Transverse colon (tissue), 4 donors: ENCODE results near the gene CD320. TPM values are rescaled to one million over a fixed set of nuclear protein-coding genes. Genes with fewer than 3 reads are reported as not detected.

Experiments used
- DNase-seq: peaks from one replicate; pipeline ENCODE4 v3.0.0-alpha.2; 2019
- H3K27ac ChIP-seq, 4 donors: fragments of 200-600 bp; sonication (generic); 2 replicates each; pipeline ENCODE4 v1.5.1; 2016 to 2018; ENCODE audit warnings: inconsistent platforms in 4 of 4
- H3K27me3 ChIP-seq: fragments of 200-600 bp; sonication (generic); 2 replicates; pipeline ENCODE4 v1.5.1; 2017; ENCODE audit warnings: inconsistent platforms
- H3K36me3 ChIP-seq, 4 donors: fragments of 200-600 bp; sonication (generic); 2 replicates each; pipeline ENCODE4 v1.5.1; 2017 to 2019; ENCODE audit warnings: inconsistent platforms in 4 of 4
- H3K4me1 ChIP-seq, 4 donors: fragments of 200-600 bp; sonication (generic); 2 replicates each; pipeline ENCODE4 v1.5.1; 2017 to 2020; ENCODE audit warnings: inconsistent platforms in 4 of 4
- H3K4me3 ChIP-seq, 4 donors: fragments of 200-600 bp; sonication (generic); 1 replicate in 1 of 4; 2 replicates in 3 of 4; pipeline versions ENCODE4 v1.5.1 to v1.6.1; 2017 to 2019; ENCODE audit warnings: inconsistent platforms in 4 of 4
- H3K9me3 ChIP-seq, 2 donors: fragments of 200-600 bp; sonication (generic); 2 replicates each; pipeline ENCODE4 v1.5.1; 2017 to 2019; ENCODE audit warnings: inconsistent platforms in 2 of 2
- EP300 ChIP-seq: sonication (generic); formaldehyde crosslinking; IDR thresholded peaks from one replicate; pipeline ENCODE4 v1.6.1; 2017; ENCODE audit warnings: antibody characterized with exemption, low read depth
- POLR2A ChIP-seq: fragments of 450-650 bp; IDR thresholded peaks from one replicate; pipeline ENCODE4 v1.6.1; 2016; ENCODE audit warnings: antibody characterized with exemption, mild to moderate bottlenecking, moderate library complexity
- POLR2AphosphoS5 ChIP-seq, 3 donors: sonication (generic); formaldehyde crosslinking; IDR thresholded peaks; one replicate each; pipeline ENCODE4 v1.6.1; 2016; ENCODE audit warnings: antibody characterized with exemption in 3 of 3
- whole genome bisulfite sequencing, 2 donors: methylation state at CpG; one replicate each; pipeline ENCODE4 v1.1.5; 2018; ENCODE audit warnings: low coverage in 1 of 2; 5-methylcytosine and 5-hydroxymethylcytosine counted together
- in situ Hi-C, 4 donors: fragments of 200-750 bp; cut with MboI; loops; one replicate each; pipeline versions ENCODE4 v1.15.0 to v1.15.1; 2017; ENCODE audit warnings: low sequenced_read_pairs in 3 of 4, low pct_ligation_motif_present in 1 of 4, low pct_unique_long_range_greater_than_20kb in 1 of 4
- intact Hi-C: fragments of 100-400 bp; cut with DNase I; formaldehyde crosslinking; loops from one replicate; pipeline ENCODE4 v1.15.1; 2023; ENCODE audit warnings: low total_unique reads
- total RNA-seq, 4 donors: library from RNA; depleted of rRNA; stranded (reverse); fragments of >200 nt; gene quantifications; one replicate each; pipeline ENCODE4 v1.1.0, GENCODE V29; 2016
- TF ChIP-seq, protein P1 (sequence below), 5 experiments: fragments of 200-600 bp in 3 of 5; fragments of 450-650 bp in 2 of 5; sonication (generic) in 3 of 5; IDR thresholded peaks; 1 replicate in 2 of 5; 2 replicates in 3 of 5; pipeline ENCODE4 v1.5.1; 2016 to 2017; ENCODE audit warnings: antibody characterized with exemption in 5 of 5, inconsistent platforms in 3 of 5, mild to moderate bottlenecking in 2 of 5, moderate library complexity in 1 of 5

The CD320 gene
- total RNA-seq, 4 donors from 2014 or later, result 9.4 to 73.2 (median 41.0) TPM

DNA sequence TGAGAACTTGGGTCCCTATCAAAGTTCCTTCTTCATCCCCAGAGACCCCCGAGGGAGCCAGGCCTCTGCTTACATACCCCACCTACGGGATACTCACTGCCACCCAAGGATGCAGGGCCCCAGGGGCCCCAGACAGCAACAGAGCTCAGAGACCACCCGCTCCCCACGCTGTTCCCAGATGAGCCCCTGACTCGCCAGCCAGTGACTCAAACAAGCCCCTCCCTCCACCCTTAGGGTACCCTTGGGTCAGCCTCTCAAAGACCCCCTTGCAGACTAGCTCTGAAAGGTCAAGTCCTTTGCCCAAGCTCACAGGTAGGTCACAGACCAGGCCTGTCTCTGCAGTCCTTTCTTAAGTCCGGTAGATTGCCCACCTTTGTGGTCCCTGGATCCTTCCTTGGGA, 45.7 kb downstream of the CD320 start:
- intact Hi-C loops, result no loop called here
- TF ChIP-seq POLR2A, result no peak
- TF ChIP-seq, protein P1, sequence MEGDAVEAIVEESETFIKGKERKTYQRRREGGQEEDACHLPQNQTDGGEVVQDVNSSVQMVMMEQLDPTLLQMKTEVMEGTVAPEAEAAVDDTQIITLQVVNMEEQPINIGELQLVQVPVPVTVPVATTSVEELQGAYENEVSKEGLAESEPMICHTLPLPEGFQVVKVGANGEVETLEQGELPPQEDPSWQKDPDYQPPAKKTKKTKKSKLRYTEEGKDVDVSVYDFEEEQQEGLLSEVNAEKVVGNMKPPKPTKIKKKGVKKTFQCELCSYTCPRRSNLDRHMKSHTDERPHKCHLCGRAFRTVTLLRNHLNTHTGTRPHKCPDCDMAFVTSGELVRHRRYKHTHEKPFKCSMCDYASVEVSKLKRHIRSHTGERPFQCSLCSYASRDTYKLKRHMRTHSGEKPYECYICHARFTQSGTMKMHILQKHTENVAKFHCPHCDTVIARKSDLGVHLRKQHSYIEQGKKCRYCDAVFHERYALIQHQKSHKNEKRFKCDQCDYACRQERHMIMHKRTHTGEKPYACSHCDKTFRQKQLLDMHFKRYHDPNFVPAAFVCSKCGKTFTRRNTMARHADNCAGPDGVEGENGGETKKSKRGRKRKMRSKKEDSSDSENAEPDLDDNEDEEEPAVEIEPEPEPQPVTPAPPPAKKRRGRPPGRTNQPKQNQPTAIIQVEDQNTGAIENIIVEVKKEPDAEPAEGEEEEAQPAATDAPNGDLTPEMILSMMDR (IDR thresholded peaks at IDR 0.05), result no peak
- TF ChIP-seq EP300, result no peak
- no peak for TF ChIP-seq POLR2AphosphoS5 (IDR thresholded peaks at IDR 0.05)
- H3K9me3 ChIP-seq, result no peaks in the 10 kb centered on the region
- H3K27ac ChIP-seq, result no peak overlapping the region
- DNase-seq, result no peak
- H3K4me3 ChIP-seq, result no peak overlapping the region
- peaks cover 3% of the 10 kb centered on the region for H3K27me3 ChIP-seq
- H3K36me3 ChIP-seq, result no peaks in the 10 kb centered on the region
- 95 to 100% methylated on average over 1 to 6 of the region's 6 CpGs for WGBS, 2 donors
- no peaks in the 10 kb centered on the region for H3K4me1 ChIP-seq
- in situ Hi-C loops, result no loop called here

DNA sequence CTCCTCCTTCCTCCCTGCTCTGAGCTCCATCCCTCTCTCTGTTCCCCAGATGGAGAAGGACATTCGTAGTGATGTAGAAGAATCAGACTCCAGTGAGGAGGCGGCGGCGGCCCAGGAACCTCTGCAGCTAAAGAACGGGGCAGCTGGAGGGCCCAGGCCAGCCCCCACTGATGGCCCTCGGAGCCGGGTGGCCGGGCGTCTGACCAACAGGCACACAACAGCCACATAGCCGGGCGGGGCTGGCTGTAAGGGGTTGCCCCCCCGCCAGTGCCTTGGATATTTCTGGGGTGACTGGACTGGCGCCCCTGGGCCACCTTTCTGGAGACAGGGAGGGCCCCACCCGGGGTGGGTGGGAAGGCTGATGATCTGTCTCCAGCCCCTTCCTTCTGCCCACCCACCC, 46.3 kb downstream of the CD320 start:
- DNase-seq, result no peak
- intact Hi-C loops, result no loop called here
- TF ChIP-seq POLR2A, result no peak
- Histone ChIP-seq H3K4me3 (no peak overlapping the region), H3K27me3 (no peaks in the 10 kb centered on the region), H3K27ac (no peak overlapping the region), H3K9me3 (no peaks in the 10 kb centered on the region), H3K4me1 (no peaks in the 10 kb centered on the region), H3K36me3 (no peaks in the 10 kb centered on the region)
- in situ Hi-C loops, result no loop called here
- 91% methylated on average over 14 of the region's 14 CpGs; no CpG with 5 or more reads in 1 of the 2 donors for WGBS, 2 donors

DNA sequence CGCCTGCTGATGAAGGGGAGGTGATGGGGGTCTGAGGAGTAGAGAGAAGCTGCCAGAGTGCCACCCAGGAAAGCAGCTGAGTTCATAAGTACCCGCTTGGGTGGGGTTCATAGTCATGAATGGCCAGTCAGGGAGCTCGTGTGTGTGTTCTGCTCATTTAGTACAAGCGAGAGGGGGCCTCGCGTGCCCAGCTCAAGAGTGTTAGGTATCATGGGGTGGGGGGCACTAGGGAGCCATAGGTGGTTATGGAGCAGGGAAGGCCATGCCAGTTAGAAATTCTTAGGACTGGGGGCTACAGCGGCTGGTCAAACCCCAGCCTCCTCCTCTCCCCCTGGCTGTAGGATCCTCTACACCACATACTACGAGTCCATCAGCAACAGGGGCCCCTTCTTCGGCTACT, 46.8 kb downstream of the CD320 start:
- no peaks in the 10 kb centered on the region for H3K9me3 ChIP-seq
- TF ChIP-seq, protein P1 (IDR thresholded peaks at IDR 0.05), result no peak
- TF ChIP-seq POLR2AphosphoS5 (IDR thresholded peaks at IDR 0.05) (no peak), POLR2A (no peak), EP300 (no peak)
- in situ Hi-C loops (no loop called here), intact Hi-C loops (no loop called here)
- no peaks in the 10 kb centered on the region for H3K27me3 ChIP-seq
- H3K36me3 ChIP-seq, result no peaks in the 10 kb centered on the region
- H3K27ac ChIP-seq, result no peak overlapping the region
- no peaks in the 10 kb centered on the region for H3K4me1 ChIP-seq
- no peak overlapping the region for H3K4me3 ChIP-seq
- DNase-seq, result no peak
- WGBS, 2 donors, result 91% methylated on average over 9 of the region's 9 CpGs; no CpG with 5 or more reads in 1 of the 2 donors

DNA sequence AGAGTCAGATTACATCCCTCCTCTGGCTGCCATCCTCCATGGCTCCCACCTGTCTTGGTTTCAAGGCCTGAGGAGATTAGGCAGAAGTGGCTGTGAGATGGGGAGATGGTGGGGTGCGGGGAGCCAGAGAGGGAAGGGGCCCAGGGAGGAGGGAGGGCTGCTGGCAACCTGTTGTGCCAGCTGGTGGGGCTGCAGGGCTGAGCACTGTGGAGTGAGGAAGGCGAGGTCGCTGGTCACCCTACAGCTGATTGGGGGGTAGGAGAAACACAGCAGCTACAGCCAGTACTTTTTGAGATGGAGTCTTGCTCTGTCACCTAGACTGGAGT, 48.3 kb downstream of the CD320 start:
- H3K4me3 ChIP-seq, result no peak overlapping the region
- no peak for DNase-seq
- TF ChIP-seq POLR2AphosphoS5 (IDR thresholded peaks at IDR 0.05), result no peak
- no peak for TF ChIP-seq POLR2A
- TF ChIP-seq EP300, result no peak
- TF ChIP-seq, protein P1 (IDR thresholded peaks at IDR 0.05), result no peak
- no peaks in the 10 kb centered on the region for H3K9me3 ChIP-seq
- in situ Hi-C loops (loop anchor here in 2 of 4 donors (10.0 kb wide), 1 partner anchor 315 kb away; the partner anchor contains the start of gene TIMM44 (in 2 of the 2)), intact Hi-C loops (loop anchor here (10.0 kb wide), 1 partner anchor 305 kb away; no protein-coding TSS in a partner anchor)
- no peak overlapping the region for H3K27ac ChIP-seq
- H3K27me3 ChIP-seq, result no peaks in the 10 kb centered on the region
- WGBS, 2 donors, result 93% methylated on average over 3 of the region's 3 CpGs; no CpG with 5 or more reads in 1 of the 2 donors
- H3K36me3 ChIP-seq, result no peaks in the 10 kb centered on the region
- no peaks in the 10 kb centered on the region for H3K4me1 ChIP-seq
